NCI-H2227 treated with DMSO at 0.1 percent for 48 hours (cell line): ENCODE results near the gene ELAVL2.

Experiments
- DNase-seq: peaks from one replicate; lab custom pipeline; 2025; lab: John Stamatoyannopoulos, UW

The ELAVL2 gene

DNA sequence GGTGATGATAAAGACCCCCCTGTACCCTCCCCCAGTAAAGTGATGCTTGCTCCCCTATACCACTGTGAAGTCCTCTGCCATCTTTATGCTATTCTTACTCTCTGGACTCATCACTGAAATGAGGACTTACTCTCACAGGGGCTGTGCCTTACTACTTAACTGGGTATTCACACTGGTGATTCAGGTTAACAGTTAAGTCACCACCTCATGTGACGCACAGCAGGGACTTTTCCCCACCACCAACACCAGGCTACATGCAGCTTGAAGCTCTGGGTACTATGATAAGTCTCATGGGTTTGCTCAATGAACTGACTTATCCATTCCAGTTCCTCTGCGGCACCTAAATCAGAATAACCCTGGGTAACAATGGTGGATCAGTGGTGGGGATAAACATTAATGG lies 163.7 kb downstream of the ELAVL2 start:
- no peak for DNase-seq

GRCh38 chr9:23659346-23660006 lies 166.6 kb downstream of the ELAVL2 start:
- no peak for DNase-seq

DNA sequence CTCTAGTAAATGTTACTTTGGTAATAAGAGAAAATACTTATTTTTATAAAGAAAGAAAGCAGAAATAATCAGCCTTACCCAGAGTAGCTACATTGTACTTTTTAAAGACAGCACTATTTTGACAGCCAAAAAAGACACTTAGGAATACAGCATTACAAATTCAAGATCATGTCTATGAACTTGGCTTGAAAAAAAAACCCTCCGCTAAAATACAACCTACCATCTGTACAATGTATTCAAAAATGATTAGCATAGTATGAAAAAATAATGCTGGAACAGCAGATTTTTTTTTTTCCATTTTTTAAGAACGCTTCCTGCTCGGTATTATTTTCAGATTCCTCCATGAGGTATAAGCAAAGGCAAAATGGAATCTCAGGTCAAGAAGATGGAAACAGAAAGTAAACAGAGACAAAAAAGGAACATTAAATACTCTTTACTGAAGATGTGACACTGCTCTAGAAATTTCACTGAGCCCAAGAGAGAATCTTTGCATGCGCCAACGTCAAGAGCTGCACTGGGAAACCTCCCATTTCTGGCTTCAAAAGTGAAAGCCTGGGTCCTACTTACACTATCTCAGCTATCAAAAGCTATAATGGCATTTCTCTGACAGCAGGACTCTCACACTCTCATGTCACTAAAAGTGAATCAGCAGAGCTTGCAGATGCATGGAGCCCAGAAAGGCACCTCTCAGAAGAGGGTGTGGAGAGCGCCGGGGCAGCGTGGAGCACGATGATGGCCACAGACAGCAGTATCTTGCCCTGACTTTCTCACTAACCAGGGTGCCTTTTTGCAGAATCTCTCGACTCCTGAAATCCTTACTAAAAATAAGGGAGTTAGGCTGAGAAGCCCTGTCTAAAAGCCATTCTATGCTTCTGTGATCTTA lies 167.4 kb downstream of the ELAVL2 start:
- DNase-seq = no peak

DNA sequence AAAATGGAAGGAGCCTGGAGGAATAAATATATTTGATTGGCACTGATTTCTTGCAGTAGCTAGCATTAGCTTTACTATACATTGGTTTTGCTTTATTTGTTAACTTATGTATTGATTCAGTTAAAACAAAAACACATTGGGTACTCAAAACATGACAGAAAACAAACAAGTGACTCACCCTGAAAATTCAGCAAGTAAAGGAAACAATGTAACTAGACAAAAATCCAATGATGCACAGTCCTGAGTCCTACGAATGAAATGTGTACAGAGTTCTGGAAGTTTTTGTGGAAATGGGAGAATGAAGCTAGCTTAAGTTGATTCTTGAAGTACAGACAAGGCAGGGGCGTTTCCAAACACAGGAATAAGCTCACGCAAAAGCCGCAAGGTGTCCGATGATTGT lies 175.0 kb downstream of the ELAVL2 start:
- DNase-seq = no peak

DNA sequence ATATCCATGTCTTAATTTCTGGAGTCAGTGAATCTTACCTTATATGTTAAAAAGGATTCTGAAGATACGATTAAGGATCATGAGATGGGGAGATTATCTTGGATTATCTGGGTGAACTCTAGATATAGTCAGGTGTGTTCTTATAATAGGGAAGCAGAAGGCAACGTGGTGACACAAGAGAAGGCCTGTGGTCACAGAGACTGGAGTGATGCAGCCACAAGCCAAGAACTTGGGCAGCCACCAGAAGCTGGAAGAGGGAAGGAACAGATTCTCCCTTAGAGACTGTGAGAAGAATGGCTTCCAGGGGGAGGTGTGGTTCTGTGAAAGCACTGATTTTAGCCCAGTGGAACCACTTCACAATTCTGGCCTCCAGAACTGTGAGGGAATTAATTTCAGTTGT lies 177.4 kb downstream of the ELAVL2 start:
- no peak for DNase-seq

- DNase-seq = no peak
These were observed 181.1 kb downstream of the ELAVL2 start for GRCh38 chr9:23644896-23645295.

DNA sequence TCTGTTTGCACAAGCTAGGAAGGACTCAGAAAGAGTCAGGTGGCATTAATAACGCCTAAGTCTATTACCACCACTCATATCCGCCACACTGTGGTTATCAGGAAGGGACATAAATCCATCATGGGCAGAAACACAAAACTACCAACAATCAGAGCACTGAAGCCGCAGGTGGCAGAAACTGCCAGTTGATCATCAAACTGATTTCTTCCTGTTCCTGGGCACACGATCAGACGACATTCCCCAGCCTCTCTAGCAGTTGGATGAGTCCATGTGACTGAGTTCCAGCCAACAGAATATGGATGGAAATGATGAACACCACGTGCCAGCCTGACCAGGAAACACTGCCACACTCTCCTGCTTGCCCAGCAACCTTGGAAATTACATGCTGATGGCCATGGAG lies 181.7 kb downstream of the ELAVL2 start:
- no peak for DNase-seq

- DNase-seq = no peak
These were observed 182.3 kb downstream of the ELAVL2 start for GRCh38 chr9:23643656-23644258.
